Adrenal gland (tissue), 5 donors: ENCODE measurements around the gene PTPRU.

ENCODE experiments used
- CTCF ChIP-seq, 6 experiments: fragments of 450-650 bp in 4 of 6; fragments of 200-600 bp in 2 of 6; sonication (generic) in 1 of 6; IDR thresholded peaks; 1 replicate in 5 of 6; 2 replicates in 1 of 6; pipeline versions ENCODE4 v1.5.1 to v1.8.0; 2016 to 2021; ENCODE audit warnings: antibody characterized with exemption in 6 of 6, mild to moderate bottlenecking in 2 of 6, moderate library complexity in 1 of 6
- POLR2A ChIP-seq, 2 donors: fragments of 450-650 bp; IDR thresholded peaks; one replicate each; pipeline ENCODE4 v1.6.1; 2017; ENCODE audit warnings: antibody characterized with exemption in 2 of 2, mild to moderate bottlenecking in 2 of 2, moderate library complexity in 1 of 2
- donor health status: DM: no; HTN: no; CAD: no.

GRCh38 chr1:29362116-29362515, 125.8 kb downstream of the PTPRU start:
- no peak for TF ChIP-seq POLR2A (IDR thresholded peaks at IDR 0.05)
- no peak for TF ChIP-seq CTCF (IDR thresholded peaks at IDR 0.05)
